ENCODE measurements around the gene RAD51D.
A peak's percentile ranks its signal among the peaks of the same experiment; 100 is the strongest.

The RAD51D gene

GRCh38 chr17:35076874-35077273 lies 42.8 kb downstream of the RAD51D start:
- no peak for TF ChIP-seq SPI1 (IDR thresholded peaks at IDR 0.05; ENCODE audit: borderline replicate concordance, low read depth)
- Histone ChIP-seq H3K27ac (replicated peaks) (no peak overlapping the region), H3K27me3 (ENCODE audit: insufficient read depth, poor library complexity, severe bottlenecking) (no peaks in the 10 kb centered on the region), H3K4me3 (replicated peaks; ENCODE audit: insufficient read depth, low read length) (no peak overlapping the region)
- no peak for DNase-seq (ENCODE audit: low read depth in 1 of 2, low spot score in 1 of 2)

- peak in 1 of 2 experiments; percentile 31 for DNase-seq (ENCODE audit: low read depth in 1 of 2, low spot score in 1 of 2)
- H3K4me3 ChIP-seq (replicated peaks; ENCODE audit: insufficient read depth, low read length): no peak overlapping the region
- H3K27ac ChIP-seq (replicated peaks): no peak overlapping the region
- H3K27me3 ChIP-seq (ENCODE audit: insufficient read depth, poor library complexity, severe bottlenecking): no peaks in the 10 kb centered on the region
- no peak for TF ChIP-seq POLR2AphosphoS5 (IDR thresholded peaks at IDR 0.05; ENCODE audit: low read depth)
- no peak for TF ChIP-seq SPI1 (IDR thresholded peaks at IDR 0.05; ENCODE audit: borderline replicate concordance, low read depth)
- TF ChIP-seq, protein P1, sequence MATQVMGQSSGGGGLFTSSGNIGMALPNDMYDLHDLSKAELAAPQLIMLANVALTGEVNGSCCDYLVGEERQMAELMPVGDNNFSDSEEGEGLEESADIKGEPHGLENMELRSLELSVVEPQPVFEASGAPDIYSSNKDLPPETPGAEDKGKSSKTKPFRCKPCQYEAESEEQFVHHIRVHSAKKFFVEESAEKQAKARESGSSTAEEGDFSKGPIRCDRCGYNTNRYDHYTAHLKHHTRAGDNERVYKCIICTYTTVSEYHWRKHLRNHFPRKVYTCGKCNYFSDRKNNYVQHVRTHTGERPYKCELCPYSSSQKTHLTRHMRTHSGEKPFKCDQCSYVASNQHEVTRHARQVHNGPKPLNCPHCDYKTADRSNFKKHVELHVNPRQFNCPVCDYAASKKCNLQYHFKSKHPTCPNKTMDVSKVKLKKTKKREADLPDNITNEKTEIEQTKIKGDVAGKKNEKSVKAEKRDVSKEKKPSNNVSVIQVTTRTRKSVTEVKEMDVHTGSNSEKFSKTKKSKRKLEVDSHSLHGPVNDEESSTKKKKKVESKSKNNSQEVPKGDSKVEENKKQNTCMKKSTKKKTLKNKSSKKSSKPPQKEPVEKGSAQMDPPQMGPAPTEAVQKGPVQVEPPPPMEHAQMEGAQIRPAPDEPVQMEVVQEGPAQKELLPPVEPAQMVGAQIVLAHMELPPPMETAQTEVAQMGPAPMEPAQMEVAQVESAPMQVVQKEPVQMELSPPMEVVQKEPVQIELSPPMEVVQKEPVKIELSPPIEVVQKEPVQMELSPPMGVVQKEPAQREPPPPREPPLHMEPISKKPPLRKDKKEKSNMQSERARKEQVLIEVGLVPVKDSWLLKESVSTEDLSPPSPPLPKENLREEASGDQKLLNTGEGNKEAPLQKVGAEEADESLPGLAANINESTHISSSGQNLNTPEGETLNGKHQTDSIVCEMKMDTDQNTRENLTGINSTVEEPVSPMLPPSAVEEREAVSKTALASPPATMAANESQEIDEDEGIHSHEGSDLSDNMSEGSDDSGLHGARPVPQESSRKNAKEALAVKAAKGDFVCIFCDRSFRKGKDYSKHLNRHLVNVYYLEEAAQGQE (IDR thresholded peaks at IDR 0.05; ENCODE audit: insufficient replicate concordance, low read depth): no peak
- TF ChIP-seq GABPA (IDR thresholded peaks at IDR 0.05; ENCODE audit: low read depth): no peak
- TF ChIP-seq, protein P2, sequence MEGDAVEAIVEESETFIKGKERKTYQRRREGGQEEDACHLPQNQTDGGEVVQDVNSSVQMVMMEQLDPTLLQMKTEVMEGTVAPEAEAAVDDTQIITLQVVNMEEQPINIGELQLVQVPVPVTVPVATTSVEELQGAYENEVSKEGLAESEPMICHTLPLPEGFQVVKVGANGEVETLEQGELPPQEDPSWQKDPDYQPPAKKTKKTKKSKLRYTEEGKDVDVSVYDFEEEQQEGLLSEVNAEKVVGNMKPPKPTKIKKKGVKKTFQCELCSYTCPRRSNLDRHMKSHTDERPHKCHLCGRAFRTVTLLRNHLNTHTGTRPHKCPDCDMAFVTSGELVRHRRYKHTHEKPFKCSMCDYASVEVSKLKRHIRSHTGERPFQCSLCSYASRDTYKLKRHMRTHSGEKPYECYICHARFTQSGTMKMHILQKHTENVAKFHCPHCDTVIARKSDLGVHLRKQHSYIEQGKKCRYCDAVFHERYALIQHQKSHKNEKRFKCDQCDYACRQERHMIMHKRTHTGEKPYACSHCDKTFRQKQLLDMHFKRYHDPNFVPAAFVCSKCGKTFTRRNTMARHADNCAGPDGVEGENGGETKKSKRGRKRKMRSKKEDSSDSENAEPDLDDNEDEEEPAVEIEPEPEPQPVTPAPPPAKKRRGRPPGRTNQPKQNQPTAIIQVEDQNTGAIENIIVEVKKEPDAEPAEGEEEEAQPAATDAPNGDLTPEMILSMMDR (IDR thresholded peaks at IDR 0.05; ENCODE audit: insufficient read depth, low read length): no peak
Measured at GRCh38 chr17:35074711-35075707, 44.7 kb downstream of the RAD51D start.

DNA sequence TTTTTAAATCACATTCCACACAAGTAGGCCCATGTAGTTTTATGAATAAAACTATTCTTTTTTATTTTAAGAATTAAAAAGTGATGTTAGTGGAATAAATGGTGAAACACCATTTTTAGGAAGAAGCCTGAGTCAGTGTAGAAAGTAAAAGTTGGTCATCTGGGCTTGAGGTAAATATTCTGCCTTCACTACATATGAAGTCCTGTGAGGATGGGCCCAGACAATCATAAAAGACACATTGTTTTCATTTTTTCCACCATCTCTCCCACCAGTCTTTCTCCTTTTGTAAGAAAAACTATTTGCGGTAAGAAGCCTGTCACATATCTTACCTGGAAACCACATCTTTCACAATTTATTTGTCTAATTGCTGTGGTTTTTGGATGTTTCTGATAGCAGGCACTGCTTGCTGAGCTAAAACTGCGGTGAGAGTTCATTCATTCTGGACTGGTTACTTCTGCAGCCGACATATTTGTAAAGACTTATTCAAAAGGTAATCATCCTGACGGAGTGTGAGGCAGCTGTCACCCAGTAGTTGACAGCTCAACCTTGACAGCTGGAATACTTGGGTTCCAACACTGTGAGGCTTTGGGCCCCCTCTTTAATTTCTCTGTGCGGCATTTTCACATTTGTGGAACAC lies 45.6 kb downstream of the RAD51D start:
- Histone ChIP-seq H3K4me3 (replicated peaks; ENCODE audit: insufficient read depth, low read length) (no peak overlapping the region), H3K27ac (replicated peaks) (no peak overlapping the region), H3K27me3 (ENCODE audit: insufficient read depth, poor library complexity, severe bottlenecking) (no peaks in the 10 kb centered on the region)
- DNase-seq (ENCODE audit: low read depth in 1 of 2, low spot score in 1 of 2): no peak
- no peak for TF ChIP-seq POLR2AphosphoS5 (IDR thresholded peaks at IDR 0.05; ENCODE audit: low read depth)
- no peak for TF ChIP-seq SPI1 (IDR thresholded peaks at IDR 0.05; ENCODE audit: borderline replicate concordance, low read depth)
- TF ChIP-seq, protein P2 (IDR thresholded peaks at IDR 0.05; ENCODE audit: insufficient read depth, low read length): no peak
- TF ChIP-seq GABPA (IDR thresholded peaks at IDR 0.05; ENCODE audit: low read depth): no peak
- TF ChIP-seq, protein P1 (IDR thresholded peaks at IDR 0.05; ENCODE audit: insufficient replicate concordance, low read depth): no peak

DNA sequence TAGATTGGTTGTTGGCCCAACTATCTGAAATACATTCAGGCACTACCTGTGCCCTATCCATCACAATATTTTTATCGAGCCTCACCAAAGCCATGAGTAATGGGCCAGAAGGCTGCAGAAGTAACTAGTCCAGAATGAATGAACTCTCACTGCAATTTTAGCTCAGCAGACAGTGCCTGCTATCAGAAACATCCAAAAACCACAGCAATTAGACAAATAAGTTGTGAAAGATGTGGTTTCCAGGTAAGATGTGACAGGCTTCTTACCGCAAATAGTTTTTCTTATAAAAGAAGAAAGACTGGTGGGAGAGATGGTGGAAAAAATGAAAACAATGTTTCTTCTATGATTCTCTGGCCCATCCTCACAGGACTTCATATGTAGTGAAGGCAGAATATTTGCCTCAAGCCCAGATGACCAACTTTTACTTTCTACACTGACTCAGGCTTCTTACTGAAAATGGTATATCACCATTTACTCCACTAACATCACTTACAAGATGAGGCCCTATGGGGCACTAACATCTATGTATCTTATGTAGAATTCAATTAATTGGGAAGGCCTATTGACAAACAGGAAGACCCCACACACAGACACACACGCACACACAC lies 46.4 kb downstream of the RAD51D start:
- DNase-seq (ENCODE audit: low read depth in 1 of 2, low spot score in 1 of 2): no peak
- Histone ChIP-seq H3K27ac (replicated peaks) (no peak overlapping the region), H3K27me3 (ENCODE audit: insufficient read depth, poor library complexity, severe bottlenecking) (no peaks in the 10 kb centered on the region), H3K4me3 (replicated peaks; ENCODE audit: insufficient read depth, low read length) (no peak overlapping the region)
- TF ChIP-seq, protein P2 (IDR thresholded peaks at IDR 0.05; ENCODE audit: insufficient read depth, low read length): no peak
- TF ChIP-seq, protein P1 (IDR thresholded peaks at IDR 0.05; ENCODE audit: insufficient replicate concordance, low read depth): no peak
- TF ChIP-seq GABPA (IDR thresholded peaks at IDR 0.05; ENCODE audit: low read depth) (no peak), SPI1 (IDR thresholded peaks at IDR 0.05; ENCODE audit: borderline replicate concordance, low read depth) (no peak), POLR2AphosphoS5 (IDR thresholded peaks at IDR 0.05; ENCODE audit: low read depth) (no peak)
